ENCODE results near the gene CCDC190.

GRCh38 chr1:162885265-162885664, 24.3 kb upstream of the CCDC190 start:
- no peak for TF ChIP-seq CTCF (conservative IDR thresholded peaks at IDR 0.05)
- no peak for TF ChIP-seq EZH2 (IDR thresholded peaks at IDR 0.05; ENCODE audit: low read depth)

Measured in PC-9 (cell line).